Right ventricle myocardium superior (tissue), 1 donor: Measurements from ENCODE around the gene ZMYND10. TPM values are rescaled to one million over a fixed set of nuclear protein-coding genes. Genes with fewer than 3 reads are reported as not detected.

Source experiments
- ATAC-seq: fragments of 200-7000 bp; cut with Tn5 transposase; one replicate; pipeline ENCODE4 v1.9.1; 2020; ENCODE audit warnings: mild to moderate bottlenecking; ENCODE audit not compliant: poor library complexity
- DNase-seq: peaks from one replicate; pipeline ENCODE4 v3.0.0-alpha.2; 2020
- intact Hi-C: fragments of 100-400 bp; cut with DNase I; formaldehyde crosslinking; loops from one replicate; pipeline ENCODE4 v1.11.2; 2022
- total RNA-seq: library from RNA; stranded (reverse); fragmentation: NEBNext Ultra II Directional; extraction: Animal tissue kit (Norgen Biotek cat#: 25700); gene quantifications from one replicate; pipeline ENCODE4 v1.2.1, GENCODE V29; 2021
- donor health status: DM: no; HTN: yes; CAD: no; lungs with severe emphysema.

Gene ZMYND10
- total RNA-seq, 1 donor from 2014 or later: not detected

DNA sequence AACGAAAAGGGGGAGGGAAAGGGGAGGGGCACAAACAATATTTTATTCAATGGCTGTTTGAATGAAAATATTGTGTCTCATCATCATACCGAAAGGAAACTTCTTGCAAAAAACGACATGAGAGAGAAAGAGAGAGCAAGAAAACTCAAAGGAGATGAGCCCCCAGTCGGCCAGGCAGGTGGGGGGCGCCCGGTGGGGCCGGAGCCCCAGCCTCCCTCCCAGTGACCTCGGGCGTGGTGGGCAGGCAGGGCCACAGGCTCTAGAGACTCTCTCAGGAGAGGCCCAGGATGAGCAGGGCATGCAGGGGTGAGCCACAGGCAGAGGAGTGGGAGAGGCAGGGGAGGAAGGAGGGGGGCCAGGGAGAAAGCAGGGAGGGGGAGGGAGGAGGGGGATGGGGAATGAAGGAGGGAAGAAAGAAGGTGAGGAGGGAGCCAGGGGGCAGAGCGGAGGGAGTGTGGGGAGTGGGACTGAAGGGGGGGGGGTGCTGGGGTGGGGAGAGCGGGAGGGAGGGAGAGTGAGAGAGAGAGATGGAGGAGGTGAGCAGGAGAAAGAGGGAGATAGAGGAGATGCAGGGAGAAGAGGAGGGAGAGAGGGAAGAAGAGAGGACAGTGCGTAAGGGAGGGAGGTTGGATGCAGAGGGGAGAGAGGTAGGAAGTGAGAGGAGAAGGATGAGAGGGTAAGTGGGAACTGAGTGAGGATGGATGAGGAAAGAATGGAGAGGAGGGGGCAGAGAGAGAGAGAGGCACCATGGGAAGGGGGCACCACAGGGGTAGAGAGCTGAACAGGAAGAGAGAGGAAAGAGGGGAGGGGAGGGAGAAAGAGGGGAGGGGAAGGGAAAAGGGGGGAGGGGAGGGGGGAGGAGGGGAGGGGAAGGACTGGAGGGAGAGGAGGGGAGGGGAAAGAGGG is 27.9 kb upstream of the ZMYND10 start:
- intact Hi-C loops: no loop called here
- DNase-seq: no peak
- no peak for ATAC-seq

DNA sequence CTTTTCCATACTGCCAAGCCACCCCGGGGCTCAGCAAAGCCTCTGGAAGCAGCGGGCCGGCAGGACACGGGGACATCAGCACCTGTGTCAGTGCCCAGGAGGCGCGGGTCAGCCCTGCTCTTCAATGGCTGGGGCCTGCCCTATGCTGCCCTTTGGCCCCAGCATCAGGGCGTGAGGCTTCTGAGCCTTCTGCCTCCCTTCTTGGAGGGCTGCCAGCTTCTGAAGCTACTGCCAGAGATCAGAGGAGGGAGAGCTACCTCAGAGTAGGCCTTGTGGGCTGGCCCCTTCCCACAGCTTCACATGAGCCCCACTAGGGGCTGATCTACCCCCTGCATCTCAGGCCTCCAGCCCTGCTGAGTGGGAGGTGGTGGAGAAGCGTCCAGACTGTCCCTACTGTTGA is 26.8 kb upstream of the ZMYND10 start:
- DNase-seq: no peak
- intact Hi-C loops: no loop called here
- no peak for ATAC-seq

DNA sequence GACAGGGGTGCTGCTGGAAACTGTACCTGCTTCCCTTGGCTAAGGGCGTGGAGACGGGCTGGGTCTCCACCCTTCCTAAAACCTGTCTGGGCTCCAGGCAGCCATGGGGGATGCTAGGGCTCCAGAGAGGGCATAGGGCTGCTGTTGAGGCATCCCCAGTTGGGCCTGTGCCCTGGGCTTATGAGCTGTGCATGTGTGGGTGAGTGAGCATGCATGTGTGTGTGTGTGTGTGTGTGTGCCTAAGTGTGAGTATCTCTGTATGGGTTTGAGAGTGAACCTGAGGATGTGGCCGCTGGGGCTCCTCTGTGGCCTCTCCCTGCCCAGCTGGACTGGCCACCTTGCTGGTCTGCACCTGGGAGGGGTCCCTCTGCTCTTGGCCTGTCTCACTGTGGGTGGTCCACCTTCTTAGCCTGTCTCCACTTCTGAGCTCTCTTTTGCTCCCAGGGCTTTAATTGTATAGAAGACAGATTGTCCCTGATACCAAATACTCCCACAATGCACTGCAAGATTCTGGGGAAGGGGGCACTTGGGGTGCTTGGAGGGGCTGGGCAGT is 25.7 kb upstream of the ZMYND10 start:
- intact Hi-C loops: no loop called here
- ATAC-seq (no peak), DNase-seq (no peak)

DNA sequence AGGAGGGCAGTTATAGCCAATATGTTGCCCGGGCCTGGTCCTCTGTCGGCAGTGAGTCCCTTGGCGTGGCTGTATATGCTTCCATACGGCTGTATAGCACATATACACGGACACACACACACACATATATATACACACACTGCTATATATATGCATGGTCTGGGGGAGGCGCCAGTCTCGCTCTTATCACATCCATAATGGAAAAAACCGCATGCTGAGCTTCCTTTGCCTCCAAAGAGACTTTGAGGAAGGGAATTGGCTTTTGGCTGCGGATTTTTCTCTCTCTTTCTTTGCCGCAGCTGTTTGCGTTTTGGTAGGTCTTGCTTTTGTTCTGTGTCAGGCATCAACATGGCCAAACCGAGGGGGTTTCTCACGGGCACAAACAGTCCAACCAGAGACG is 25.1 kb upstream of the ZMYND10 start:
- ATAC-seq: no peak
- intact Hi-C loops: no loop called here
- no peak for DNase-seq

DNA sequence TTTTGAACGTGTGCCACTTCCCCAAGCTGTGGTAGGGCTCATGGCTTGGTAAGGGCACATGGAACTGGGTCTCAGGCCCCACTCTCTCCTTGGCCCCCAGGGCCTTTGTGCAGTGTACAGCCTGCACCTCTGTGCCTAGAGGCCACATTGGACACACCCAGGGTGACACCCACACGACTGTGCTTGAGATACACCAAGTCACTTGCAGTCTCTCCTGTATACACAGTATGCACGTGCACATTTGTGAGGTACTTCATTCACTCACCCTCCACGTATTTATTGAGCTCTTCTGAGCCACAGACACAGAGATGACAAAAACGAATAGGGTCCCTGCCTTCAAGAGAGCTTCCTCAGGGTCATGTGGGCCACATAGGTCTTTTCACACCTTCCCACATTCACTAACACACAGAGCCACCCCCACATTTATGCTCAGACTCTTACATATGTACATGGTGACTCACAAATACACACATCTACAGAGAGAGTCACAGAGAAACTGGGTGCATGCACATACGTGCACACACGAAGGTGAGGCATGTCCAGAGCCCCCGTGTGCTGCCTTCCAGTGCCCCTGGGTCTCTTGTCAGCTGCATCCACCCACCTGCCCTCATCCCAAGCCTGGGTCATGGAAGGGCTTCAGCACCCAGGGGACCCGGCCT is 23.6 kb upstream of the ZMYND10 start:
- intact Hi-C loops: no loop called here
- DNase-seq: no peak
- ATAC-seq: no peak

DNA sequence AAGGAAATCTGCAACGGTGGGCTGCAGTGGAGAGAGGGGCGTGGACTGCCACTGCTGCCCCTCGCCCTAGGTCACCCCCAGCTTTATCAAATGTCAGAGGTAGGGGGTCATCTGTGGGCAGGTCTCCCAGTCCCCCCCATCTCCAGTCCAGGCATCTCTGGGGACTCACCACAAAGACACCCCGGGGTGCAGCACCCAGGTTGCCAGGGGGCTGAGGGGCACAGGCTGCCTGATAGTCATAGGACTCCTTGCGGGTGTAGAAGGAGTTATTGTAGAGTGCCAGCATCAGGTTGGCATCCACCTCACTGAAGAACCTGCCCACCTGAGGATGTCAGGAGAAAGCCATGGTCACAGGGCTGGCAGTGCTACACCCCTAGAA is 20.3 kb upstream of the ZMYND10 start:
- ATAC-seq: no peak
- intact Hi-C loops: no loop called here
- no peak for DNase-seq

DNA sequence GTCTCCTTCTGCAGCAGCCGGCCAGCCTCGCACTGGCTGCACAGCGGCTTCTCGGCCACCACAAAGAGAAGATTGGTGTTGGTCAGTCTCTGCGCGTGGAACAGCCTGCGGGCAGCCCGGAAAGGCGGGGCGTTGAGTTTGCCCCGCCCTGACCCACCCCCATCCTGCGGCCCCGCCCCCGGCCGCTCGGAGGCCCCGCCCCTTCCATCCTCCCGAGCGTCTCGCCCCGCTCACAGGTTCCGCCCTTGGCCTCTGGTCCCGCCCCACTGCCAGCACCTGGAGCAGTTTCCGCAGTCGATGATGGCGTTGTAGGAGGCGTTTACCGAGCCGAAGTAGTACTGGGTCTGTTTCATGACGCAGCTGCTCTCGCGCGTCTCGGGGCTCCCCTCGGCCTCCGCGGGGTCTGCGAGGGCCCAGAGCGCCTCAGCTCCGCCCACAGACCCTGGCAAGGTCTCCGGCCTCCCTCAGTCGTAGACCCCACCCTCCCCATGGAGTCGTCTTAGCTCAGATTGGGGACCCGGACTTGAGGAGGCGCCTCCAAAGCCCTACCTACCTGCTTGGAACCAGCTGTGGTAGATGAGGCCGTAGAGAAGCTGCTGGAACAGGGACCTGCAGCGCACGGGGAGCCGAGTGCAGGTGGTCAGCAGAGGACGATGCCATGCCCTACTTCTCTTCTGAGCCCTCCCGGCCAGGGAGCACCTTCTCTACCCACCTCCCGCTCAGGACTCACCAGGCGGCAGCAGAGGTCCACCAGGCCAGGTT is 19.7 kb upstream of the ZMYND10 start:
- ATAC-seq (peak; percentile 92), DNase-seq (peak; percentile 91)
- intact Hi-C loops: no loop called here

DNA sequence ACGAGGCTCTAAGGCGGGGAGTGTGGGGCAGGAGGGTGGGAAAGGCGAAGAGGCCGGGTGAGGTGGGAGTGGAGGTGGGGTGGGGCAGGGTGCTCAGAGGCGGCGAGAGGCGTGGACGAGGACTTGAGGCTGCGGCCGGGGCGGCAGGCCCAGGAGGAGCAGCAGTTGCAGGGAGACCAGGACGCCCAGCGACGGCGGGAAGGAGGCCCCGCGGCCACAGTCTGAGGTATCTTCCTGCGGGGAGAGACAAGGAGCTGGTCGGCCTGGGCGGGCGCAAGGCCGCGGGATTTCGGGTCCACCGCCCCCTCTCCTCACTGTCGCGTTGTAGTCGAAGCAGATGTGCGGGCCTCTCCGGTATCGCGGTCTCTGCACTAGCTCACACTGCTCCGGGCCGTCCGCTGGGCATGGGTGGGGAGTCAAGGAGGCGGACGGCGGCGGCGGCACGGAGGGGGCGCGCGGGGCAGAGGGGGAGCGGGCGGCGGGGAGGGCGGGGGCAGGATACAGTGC is 19.1 kb upstream of the ZMYND10 start:
- ATAC-seq (peak; percentile 33), DNase-seq (no peak)
- intact Hi-C loops: no loop called here

DNA sequence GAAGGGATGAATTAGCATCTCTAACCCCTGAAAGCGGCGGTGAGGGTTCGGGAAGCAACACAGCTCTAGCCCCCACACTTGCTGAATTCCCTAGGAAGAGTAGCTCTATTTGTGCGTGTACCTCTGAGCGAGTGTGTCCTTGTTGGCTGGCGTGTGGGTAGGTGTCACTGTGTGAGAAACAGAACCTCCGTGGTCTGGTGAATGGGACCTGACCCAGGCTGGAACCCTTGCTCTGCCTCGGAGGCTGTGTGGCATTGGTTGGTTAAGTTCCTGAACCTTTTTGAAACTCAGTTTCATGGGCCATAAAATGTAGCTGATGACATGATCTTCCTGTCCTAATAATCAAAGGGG is 14.2 kb upstream of the ZMYND10 start:
- intact Hi-C loops: no loop called here
- ATAC-seq (no peak), DNase-seq (no peak)

DNA sequence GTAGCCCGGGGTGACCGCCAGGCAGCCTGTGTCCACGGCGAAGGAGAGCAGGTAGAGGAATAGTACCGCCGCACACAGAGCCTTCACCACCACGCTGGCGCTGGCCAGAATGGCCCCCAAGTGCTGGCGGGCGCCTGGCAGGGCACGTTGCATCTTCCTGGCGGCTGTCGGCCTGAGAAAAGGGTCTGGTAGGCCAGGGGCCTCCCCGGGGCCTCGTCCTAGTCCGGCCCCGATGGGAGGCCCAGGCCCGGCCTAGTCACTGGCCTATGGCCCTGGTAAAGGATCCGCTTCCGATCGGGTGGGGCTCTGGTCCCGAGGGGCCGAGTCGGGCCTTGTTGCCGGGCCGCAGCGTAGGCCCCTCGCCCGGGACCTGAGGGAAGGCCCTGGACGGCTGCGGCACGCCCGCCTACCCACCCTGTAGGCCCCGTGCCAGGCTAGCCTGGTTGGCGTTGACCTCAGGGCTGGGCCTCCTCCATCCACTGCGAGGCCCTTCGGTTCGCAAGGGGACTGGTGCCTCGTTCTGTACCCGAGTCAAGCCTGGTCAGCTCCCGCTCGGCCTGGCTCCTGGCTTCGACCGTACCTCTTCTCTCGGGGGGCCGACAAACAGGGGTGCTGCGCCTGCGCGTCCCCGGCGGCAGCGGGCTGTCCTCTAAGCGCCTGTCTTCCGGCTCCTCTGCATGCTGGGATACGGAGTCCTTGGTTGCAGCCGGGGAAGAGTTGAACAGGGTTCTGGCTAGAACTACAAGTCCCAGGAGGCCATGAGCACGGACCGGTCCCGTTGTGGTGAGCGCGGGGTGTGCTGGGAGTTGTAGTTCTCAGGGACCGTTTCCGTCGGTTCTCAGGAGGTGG is 13.6 kb upstream of the ZMYND10 start, which contains the start of gene TMEM115:
TMEM115 (minus strand) TSS at position 611 of the 849 bp plus-strand sequence; CDS start at position 153, 458 bp downstream.
- DNase-seq (peak; percentile 97), ATAC-seq (peak; percentile 97)
- intact Hi-C loops: no loop called here

DNA sequence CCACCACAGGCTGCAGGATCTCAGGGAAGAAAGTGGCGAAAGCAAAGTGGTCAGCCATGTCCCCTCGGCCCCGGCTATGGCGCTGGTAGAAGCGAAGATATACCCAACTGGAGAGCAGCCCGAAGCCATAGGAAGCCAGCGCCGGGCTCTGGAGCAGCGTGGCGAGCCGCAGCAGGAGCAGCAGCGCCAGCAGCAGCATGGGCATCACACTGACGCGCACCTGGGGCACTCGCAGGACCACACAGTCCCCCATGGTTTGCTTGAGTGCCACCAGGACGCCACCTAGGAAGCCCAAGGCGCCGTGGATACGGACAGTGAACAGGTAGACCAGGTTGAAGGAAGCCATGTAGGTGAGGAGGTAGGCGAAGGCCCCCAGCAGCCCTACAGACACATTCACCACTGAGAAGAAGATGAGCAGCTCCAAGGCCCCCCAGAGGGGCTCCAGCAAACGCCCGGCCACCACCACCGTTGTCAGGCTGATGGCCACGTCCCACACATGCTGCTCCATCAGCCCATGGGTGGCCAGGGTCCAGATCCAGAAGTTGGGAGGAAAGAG is 12.9 kb upstream of the ZMYND10 start:
- intact Hi-C loops: no loop called here
- ATAC-seq (no peak), DNase-seq (no peak)

DNA sequence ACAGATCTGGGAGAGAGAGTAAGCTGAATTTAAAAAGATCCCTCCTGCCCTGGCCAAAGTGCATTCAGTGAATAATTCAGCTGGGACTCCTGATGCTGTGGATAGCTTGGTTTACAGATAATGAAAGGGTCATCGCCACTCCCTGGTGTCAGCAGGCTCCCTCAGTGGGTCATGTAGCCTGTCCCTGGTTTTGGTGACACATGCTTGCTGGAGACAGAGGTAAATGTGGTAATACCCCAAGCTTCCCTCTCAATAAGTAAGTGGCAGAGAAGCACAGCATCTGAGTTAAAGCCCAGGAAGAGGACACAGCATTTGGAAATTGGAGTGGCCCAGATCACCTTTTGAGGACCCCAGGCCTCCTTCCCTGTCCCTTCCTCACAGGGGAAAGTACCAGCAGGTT is 11.9 kb upstream of the ZMYND10 start:
- ATAC-seq (no peak), DNase-seq (no peak)
- intact Hi-C loops: no loop called here

DNA sequence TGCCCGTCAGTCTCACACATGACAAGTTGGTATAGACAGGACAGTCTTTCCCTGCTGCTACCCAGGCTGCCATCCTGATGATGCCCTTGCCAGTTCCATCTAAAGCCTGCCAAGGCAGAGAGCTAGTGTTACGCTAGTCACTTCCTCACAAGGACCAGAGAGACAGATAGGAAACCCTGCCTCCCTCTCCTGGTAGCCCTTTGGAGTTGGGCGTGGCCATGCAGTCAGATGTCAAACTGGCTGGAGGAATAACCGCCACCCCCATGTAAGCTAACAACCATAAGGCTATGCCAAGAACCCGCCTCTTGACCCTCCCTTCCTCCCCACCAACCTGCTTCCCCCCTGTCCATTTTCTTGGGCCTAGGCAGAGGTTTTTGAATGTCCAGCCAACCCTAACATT is 11.0 kb upstream of the ZMYND10 start:
- intact Hi-C loops: no loop called here
- DNase-seq (peak; percentile 59), ATAC-seq (peak; percentile 9)

DNA sequence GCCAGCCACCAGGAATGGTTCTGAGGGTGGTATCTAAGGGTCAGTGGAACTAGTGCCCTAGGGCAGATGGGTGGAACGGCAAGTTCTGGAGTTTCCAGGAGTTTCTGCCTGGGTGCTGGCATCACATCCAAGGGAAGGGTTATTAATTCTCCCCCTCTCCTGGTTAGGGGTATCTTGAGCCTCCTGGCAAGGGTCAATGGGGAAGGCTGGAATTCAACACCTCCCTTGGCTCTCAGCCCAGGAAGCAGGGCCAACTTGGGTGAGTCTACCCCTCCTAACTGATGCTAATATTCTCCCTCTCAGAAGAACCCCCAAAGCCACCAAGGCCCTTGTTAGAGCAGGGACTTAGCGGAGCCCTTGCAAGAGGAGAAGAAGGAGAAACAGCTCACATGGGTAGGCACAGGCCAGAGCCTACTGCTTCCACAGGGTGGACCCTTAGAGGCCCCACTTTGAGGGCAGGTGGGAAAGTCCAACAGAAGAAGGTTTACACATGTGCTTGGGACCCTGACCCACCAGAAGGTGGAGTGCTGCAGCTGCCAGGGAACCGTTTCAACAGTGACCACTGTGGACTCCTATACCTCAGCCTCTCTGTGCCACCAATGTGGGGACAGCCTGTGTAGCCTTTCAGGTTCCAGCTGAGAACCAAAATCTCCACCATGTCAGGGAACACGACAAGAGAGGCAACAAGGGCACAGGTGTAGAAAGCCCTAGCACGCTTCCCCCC is 10.5 kb upstream of the ZMYND10 start:
- intact Hi-C loops: no loop called here
- ATAC-seq: no peak
- no peak for DNase-seq

DNA sequence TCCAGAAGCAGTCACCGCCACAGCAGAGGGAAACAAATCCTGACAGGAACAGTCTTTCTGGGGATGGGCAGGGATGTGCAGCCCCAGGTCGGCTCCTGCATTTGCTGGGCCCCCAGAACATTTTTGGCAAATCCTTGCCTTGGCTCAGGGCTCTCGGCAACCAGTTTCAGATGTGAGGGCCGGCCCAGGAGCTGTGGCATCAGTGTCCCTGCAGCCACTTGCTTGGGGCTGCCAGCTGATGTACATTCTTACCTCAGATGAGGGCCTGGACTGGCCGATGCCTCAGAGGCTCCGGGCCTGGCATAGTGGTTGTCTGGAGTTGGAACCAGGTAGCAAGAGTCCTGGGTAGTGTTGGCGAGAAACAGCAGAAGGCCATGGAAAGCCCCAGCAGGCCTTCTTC is 9.3 kb upstream of the ZMYND10 start:
- ATAC-seq: no peak
- intact Hi-C loops: no loop called here

DNA sequence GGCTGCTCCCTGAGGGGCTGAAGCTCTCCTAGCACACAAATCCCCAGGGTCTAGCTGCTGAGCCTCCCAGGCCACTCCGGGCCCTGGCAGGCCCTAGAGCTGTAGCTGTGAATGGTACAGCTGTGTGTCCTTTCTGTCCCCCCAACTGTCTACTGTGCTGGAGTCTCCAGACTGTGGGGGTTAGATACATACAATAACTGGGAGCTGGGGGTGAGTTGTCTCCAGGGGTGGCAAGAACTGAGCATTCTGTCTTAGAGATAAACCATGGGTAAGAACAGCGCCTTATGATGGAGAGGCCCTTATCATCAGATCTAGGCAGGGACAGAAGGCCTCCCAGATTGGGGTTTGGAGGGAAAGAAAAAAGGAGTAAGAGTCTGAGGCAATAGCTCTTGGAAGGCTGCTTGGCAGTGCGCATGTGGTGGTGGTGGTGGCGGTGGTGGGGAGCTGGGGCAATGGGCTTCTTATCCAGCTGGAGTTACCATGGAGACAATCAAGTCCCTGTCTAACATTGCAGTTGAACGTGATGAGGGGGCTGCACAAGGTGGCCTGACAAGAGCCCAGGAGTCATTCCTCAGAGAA is 8.7 kb upstream of the ZMYND10 start:
- DNase-seq (no peak), ATAC-seq (no peak)
- intact Hi-C loops: no loop called here

More for the DNA sequence above, 9.3 kb upstream of the ZMYND10 start:
- no peak for DNase-seq
